Neuron (in vitro differentiated cells): ENCODE measurements around the gene TRAF2.

Experiments used
- H2AFZ ChIP-seq: one replicate; pipeline ENCODE4 v1.6.1; 2013; ENCODE audit warnings: low read depth, mild to moderate bottlenecking, inconsistent platforms, low read length, moderate library complexity
- H3K27me3 ChIP-seq: one replicate; pipeline ENCODE4 v1.6.1; 2013; ENCODE audit warnings: low read length; ENCODE audit not compliant: insufficient read depth
- H3K36me3 ChIP-seq: one replicate; pipeline ENCODE4 v1.6.1; 2013; ENCODE audit warnings: low read length; ENCODE audit not compliant: insufficient read depth
- H3K4me1 ChIP-seq: one replicate; pipeline ENCODE4 v1.6.1; 2013; ENCODE audit warnings: low read length; ENCODE audit not compliant: insufficient read depth
- H3K4me3 ChIP-seq: 2 replicates; pipeline ENCODE4 v1.5.1; 2013; ENCODE audit warnings: mild to moderate bottlenecking, low read length, moderate library complexity
- H3K9me3 ChIP-seq: one replicate; pipeline ENCODE4 v1.6.1; 2013; ENCODE audit warnings: low read length

TRAF2 gene

GRCh38 chr9:136955202-136955942 lies 69.1 kb downstream of the TRAF2 start:
- no peak overlapping the region for H2AFZ ChIP-seq
- peaks cover 8% of the 10 kb centered on the region for H3K4me1 ChIP-seq
- H3K27me3 ChIP-seq = no peaks in the 10 kb centered on the region
- H3K4me3 ChIP-seq = no peak overlapping the region
- no peaks in the 10 kb centered on the region for H3K36me3 ChIP-seq
- H3K9me3 ChIP-seq = no peaks in the 10 kb centered on the region

- Histone ChIP-seq H3K4me1 (peaks cover 3% of the 10 kb centered on the region), H3K4me3 (no peak overlapping the region), H3K36me3 (no peaks in the 10 kb centered on the region), H2AFZ (no peak overlapping the region), H3K9me3 (no peaks in the 10 kb centered on the region), H3K27me3 (no peaks in the 10 kb centered on the region)
These were observed 69.6 kb downstream of the TRAF2 start for GRCh38 chr9:136955943-136956335.

- H3K4me1 ChIP-seq = peaks cover 3% of the 10 kb centered on the region
- H3K27me3 ChIP-seq = no peaks in the 10 kb centered on the region
- no peaks in the 10 kb centered on the region for H3K36me3 ChIP-seq
- no peaks in the 10 kb centered on the region for H3K9me3 ChIP-seq
- H2AFZ ChIP-seq = no peak overlapping the region
- no peak overlapping the region for H3K4me3 ChIP-seq
These were observed 70.3 kb downstream of the TRAF2 start for GRCh38 chr9:136956604-136957003.

DNA sequence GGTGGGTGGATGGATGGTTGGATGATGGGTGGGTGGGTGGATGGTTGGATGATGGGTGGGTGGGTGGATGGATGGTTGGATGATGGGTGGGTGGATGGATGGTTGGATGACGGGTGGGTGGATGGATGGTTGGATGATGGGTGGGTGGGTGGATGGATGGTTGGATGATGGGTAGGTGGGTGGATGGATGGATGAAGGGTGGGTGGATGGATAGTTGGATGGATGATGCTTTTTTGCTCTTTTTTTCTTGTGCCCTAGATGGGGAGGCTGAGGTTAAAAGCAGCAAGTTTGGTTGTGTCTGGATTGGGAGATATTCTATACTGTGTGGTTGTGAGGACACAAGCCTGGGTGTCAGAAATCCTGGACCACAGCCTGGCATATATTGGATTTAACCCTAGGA lies 71.1 kb downstream of the TRAF2 start:
- Histone ChIP-seq H3K36me3 (no peaks in the 10 kb centered on the region), H3K9me3 (no peaks in the 10 kb centered on the region), H3K4me3 (no peak overlapping the region), H3K27me3 (no peaks in the 10 kb centered on the region), H3K4me1 (peaks cover under 1% of the 10 kb centered on the region), H2AFZ (no peak overlapping the region)

DNA sequence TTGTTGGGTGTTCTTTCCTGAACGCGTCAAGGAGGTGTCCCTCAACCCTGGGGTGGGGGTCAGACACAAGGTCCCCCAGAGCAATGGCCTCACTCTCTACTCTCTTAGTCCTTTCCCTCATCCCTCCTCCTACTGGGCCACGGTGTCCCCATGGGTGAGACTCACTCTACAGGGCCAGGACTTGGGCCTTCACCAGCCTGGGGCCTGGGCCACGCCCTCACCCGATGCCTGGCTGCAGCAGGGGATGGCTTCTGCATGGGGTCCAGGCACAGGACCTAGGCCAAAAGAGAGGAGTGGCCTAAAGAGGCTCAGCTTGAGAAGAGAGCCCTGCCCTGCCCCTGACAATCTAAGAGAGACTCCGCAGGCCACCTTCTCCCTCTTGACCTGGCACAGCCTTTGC lies 71.6 kb downstream of the TRAF2 start:
- no peak overlapping the region for H2AFZ ChIP-seq
- H3K9me3 ChIP-seq = no peaks in the 10 kb centered on the region

DNA sequence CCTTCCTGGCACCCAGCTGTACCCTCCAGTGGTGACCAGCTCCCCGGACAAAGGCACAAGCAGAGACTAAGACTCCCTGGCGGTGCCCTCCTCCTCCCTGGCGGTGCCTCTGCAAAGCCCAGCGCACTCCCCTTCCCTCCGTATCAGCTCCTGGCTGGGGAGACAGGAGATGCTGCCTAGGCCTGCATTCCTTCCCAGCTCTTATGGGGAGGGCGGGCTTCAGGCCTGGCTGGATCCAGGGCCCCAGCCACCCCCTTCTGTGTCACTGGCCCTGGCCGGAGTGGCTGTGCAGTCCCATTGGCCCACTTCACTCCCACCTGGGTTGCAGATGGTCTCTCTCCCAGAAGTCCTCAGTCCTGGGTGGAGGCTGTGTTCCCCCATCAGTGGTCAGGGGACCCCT lies 72.2 kb downstream of the TRAF2 start:
- H3K4me3 ChIP-seq = no peak overlapping the region
- no peaks in the 10 kb centered on the region for H3K9me3 ChIP-seq
- H3K36me3 ChIP-seq = no peaks in the 10 kb centered on the region
- H3K27me3 ChIP-seq = peaks cover 6% of the 10 kb centered on the region
- H3K4me1 ChIP-seq = peaks cover 3% of the 10 kb centered on the region
- no peak overlapping the region for H2AFZ ChIP-seq

More for the DNA sequence above, 71.6 kb downstream of the TRAF2 start:
- Histone ChIP-seq H3K36me3 (no peaks in the 10 kb centered on the region), H3K27me3 (peaks cover under 1% of the 10 kb centered on the region), H3K4me1 (no peaks in the 10 kb centered on the region), H3K4me3 (no peak overlapping the region)

GRCh38 chr9:136958898-136959850 lies 72.9 kb downstream of the TRAF2 start:
- Histone ChIP-seq H3K4me1 (peaks cover 9% of the 10 kb centered on the region), H3K36me3 (no peaks in the 10 kb centered on the region), H3K4me3 (no peak overlapping the region), H3K27me3 (peaks cover 6% of the 10 kb centered on the region), H2AFZ (no peak overlapping the region), H3K9me3 (no peaks in the 10 kb centered on the region)

DNA sequence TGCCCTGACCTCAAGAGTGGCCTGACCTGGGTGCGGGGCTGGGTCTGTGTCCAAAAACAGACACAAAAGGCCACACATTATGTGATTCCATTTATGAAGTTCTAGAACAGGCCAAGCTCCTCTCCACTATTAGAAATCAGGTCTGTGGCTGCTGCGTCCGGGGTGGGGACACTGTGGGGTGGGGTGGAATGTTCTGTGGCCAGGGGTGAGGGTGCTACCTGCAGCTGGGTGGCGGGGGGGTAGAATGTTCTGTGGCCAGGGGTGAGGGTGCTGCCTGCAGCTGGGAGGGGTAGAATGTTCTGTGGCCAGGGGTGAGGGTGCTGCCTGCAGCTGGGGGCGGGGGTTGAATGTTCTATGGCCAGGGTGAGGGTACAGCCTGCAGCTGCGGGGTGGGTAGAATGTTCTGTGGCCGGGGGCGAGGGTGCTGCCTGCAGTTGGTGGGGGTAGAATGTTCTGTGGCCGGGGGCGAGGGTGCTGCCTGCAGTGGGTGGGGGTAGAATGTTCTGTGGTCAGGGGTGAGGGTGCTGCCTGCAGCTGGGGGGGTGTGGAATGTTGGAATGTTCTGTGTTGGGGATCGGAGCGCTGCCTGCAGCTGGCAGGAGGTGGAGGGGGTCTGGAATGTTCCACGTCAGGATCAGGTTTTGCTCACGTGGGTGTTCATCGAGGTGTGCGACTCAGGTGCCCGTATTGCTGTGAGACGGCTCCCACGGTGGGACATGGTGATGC lies 74.1 kb downstream of the TRAF2 start:
- H3K27me3 ChIP-seq = peaks cover 6% of the 10 kb centered on the region

DNA sequence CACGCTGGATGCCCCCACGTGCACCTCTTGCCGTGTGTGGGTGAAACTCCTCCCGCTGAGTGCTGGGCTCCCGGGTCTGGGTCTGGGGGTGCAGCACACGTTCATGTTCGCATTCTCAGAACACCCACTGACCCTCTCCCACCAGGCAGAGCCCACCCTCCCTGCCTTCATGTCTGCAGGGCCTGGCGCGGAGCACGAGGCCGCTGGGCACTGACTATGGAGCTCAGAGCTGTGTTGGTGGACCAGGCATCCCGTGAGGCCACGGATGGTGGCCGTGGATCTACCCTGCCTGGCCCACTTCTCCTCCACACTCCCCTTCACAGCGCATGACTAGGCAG lies 74.6 kb downstream of the TRAF2 start:
- Histone ChIP-seq H3K27me3 (peaks cover 6% of the 10 kb centered on the region), H3K4me3 (no peak overlapping the region), H3K4me1 (peaks cover 15% of the 10 kb centered on the region), H2AFZ (no peak overlapping the region), H3K36me3 (no peaks in the 10 kb centered on the region), H3K9me3 (no peaks in the 10 kb centered on the region)

More for the DNA sequence above, 74.1 kb downstream of the TRAF2 start:
- no peak overlapping the region for H3K4me3 ChIP-seq
- H2AFZ ChIP-seq = no peak overlapping the region
- H3K36me3 ChIP-seq = no peaks in the 10 kb centered on the region
- H3K9me3 ChIP-seq = no peaks in the 10 kb centered on the region
- peaks cover 14% of the 10 kb centered on the region for H3K4me1 ChIP-seq

DNA sequence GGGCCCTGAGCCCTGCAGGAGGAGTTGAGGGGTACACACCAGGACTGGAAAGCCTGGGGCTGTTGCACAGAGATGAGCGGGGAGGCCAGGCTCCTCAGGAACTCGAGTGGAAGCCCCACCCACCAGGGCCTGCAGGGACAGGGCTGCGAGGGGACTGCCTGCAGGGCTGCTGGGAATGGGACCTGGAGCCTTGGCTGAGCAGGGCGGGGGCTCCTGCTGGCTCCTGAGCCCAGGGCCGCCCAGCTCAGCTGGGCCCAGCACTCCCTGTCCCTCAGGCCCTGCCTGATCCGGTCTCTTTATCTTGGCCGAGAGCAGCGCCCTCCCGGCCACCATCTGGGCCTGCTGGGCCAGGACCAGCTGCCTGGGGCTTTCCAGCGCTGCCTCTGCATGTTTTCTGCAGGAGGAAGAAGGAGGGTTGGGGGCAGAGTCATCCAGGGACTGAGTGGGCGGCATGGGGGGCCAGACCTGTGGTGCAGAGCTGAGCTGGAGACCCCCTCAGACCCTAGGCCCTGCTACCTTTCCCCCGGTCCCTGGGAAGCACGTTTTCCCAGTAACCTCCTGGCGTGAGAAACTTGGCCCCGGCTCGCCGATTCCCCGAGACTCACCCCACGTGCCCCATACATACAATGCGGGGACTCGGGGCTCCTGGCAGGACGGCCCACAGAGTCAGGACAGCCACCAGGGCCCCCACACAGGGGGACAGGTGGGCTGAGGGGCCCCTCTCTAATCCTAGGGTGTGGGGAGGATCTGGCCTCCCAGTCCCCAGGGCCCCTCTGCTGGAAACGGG lies 75.2 kb downstream of the TRAF2 start:
- H3K4me1 ChIP-seq = peaks cover 17% of the 10 kb centered on the region
- no peaks in the 10 kb centered on the region for H3K9me3 ChIP-seq
- H3K27me3 ChIP-seq = peaks cover 6% of the 10 kb centered on the region
- H2AFZ ChIP-seq = no peak overlapping the region
- no peaks in the 10 kb centered on the region for H3K36me3 ChIP-seq
- H3K4me3 ChIP-seq = no peak overlapping the region

- H3K27me3 ChIP-seq = peaks cover 6% of the 10 kb centered on the region
- no peak overlapping the region for H2AFZ ChIP-seq
- H3K4me1 ChIP-seq = peaks cover 17% of the 10 kb centered on the region
- no peaks in the 10 kb centered on the region for H3K36me3 ChIP-seq
- H3K9me3 ChIP-seq = no peaks in the 10 kb centered on the region
- no peak overlapping the region for H3K4me3 ChIP-seq
These were observed 75.8 kb downstream of the TRAF2 start for GRCh38 chr9:136962163-136962562.

DNA sequence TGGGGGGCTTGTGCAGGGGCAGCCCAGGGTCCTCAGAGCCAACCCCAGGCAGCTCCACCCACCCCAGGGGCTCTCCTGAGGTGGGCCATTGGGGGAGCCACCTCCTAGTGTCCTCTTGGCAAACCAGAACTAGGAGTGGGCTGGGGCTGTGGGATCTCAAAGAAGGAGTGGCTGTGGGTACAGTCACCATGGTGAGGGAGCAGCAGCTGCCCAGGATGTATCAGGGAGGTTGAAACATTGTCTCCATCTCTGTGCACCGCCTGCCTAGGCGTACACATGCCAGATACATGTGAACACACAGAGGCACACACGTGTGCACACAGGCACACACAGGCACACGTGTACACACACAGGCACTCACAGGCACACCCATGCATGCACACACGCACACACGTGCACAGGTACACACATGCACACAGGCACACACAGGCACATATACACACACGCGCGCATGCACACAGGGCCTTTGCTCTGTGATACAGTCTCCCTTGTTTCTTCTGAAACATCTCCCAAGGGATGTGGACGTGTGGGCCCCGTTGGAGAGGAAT lies 76.5 kb downstream of the TRAF2 start:
- Histone ChIP-seq H3K4me1 (peaks cover 17% of the 10 kb centered on the region), H3K9me3 (no peaks in the 10 kb centered on the region), H2AFZ (no peak overlapping the region), H3K27me3 (peaks cover 6% of the 10 kb centered on the region), H3K4me3 (no peak overlapping the region), H3K36me3 (no peaks in the 10 kb centered on the region)
